ENCODE results near the gene UPF1. TPM values are rescaled to one million over a fixed set of nuclear protein-coding genes. Genes with fewer than 3 reads are reported as not detected.
A peak's percentile ranks its signal among the peaks of the same experiment; 100 is the strongest.

UPF1 gene
- total RNA-seq, 1 donor = 36.6 TPM

DNA sequence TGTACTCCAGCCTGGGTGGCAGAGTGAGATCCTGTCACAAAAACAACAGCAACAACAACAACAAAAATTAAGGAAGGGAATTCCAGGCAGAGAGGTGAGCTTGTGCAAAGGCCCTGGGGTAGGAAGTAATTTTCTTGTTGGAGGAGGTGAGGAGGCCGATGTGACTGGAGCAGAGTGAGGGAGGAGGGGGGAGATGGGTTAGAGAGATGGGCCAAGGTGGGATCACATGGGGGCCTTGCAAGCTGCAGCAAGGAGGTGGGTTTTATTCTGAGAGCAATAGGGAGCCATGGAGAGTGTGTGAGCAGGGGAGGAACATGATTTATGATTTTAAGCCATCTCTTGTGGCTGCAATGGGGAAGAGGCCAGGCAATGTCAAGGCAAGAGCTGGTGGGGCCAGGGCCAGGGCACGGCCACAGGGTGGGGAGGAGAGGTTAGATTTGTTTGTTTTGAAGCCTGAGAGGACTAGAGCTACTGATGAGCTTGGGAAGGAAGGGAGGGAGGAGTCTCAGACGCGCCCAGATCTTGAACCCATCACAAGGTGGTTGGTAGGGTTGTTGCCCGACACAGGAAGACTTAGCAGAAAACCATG lies 28.1 kb upstream of the UPF1 start:
- Histone ChIP-seq H3K4me2 (ENCODE audit: insufficient read depth, low read length) (no peak overlapping the region), H3K4me3 (ENCODE audit: insufficient read depth, low read length) (no peak overlapping the region), H2AFZ (ENCODE audit: low read length) (no peak overlapping the region), H3K4me1 (ENCODE audit: insufficient read depth, low read length) (peaks cover 9% of the 10 kb centered on the region), H3K79me2 (ENCODE audit: insufficient read depth, low read length) (no peaks in the 10 kb centered on the region), H4K20me1 (ENCODE audit: insufficient read depth, low read length) (no peaks in the 10 kb centered on the region), H3K27me3 (ENCODE audit: insufficient read depth, low read length) (peaks cover 20% of the 10 kb centered on the region), H3K27ac (ENCODE audit: low read depth, low read length) (no peak overlapping the region), H3K36me3 (ENCODE audit: insufficient read depth, low read length) (no peaks in the 10 kb centered on the region), H3K9me3 (ENCODE audit: low read depth, low read length) (no peaks in the 10 kb centered on the region)
- TF ChIP-seq, protein P1, sequence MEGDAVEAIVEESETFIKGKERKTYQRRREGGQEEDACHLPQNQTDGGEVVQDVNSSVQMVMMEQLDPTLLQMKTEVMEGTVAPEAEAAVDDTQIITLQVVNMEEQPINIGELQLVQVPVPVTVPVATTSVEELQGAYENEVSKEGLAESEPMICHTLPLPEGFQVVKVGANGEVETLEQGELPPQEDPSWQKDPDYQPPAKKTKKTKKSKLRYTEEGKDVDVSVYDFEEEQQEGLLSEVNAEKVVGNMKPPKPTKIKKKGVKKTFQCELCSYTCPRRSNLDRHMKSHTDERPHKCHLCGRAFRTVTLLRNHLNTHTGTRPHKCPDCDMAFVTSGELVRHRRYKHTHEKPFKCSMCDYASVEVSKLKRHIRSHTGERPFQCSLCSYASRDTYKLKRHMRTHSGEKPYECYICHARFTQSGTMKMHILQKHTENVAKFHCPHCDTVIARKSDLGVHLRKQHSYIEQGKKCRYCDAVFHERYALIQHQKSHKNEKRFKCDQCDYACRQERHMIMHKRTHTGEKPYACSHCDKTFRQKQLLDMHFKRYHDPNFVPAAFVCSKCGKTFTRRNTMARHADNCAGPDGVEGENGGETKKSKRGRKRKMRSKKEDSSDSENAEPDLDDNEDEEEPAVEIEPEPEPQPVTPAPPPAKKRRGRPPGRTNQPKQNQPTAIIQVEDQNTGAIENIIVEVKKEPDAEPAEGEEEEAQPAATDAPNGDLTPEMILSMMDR (IDR thresholded peaks at IDR 0.05; ENCODE audit: extremely low read depth, low read depth, low read length) = no peak
- peak; percentile 44 for DNase-seq (ENCODE audit: insufficient read length, low spot score, missing footprints)

DNA sequence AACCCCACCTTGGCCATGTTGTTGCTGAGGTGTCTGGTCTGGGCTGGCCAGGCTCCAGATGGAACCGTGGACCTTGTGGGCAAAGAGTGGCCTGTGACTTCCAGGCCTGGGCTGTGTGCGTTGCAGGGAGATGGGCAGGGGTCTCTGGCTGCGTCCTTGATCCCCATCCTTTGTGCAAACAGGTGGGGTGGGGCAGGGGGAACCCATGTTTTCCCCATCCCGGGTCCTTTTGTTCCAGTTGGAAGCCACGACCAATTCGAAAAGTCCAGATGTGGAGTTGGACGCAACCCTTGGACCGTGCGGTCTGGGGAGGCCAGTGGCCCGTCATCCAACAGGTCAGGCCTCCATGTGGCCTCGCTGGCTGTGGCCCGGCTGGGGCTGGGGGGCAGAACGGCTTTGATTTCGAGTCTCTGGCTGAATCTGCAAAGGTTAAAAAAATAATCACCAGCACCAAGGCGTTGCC lies 27.6 kb upstream of the UPF1 start:
- H3K4me2 ChIP-seq (ENCODE audit: insufficient read depth, low read length) = no peak overlapping the region
- TF ChIP-seq, protein P1 (IDR thresholded peaks at IDR 0.05; ENCODE audit: extremely low read depth, low read depth, low read length) = no peak
- H3K79me2 ChIP-seq (ENCODE audit: insufficient read depth, low read length) = no peaks in the 10 kb centered on the region
- DNase-seq (ENCODE audit: insufficient read length, low spot score, missing footprints) = peak; percentile 41
- no peaks in the 10 kb centered on the region for H3K36me3 ChIP-seq (ENCODE audit: insufficient read depth, low read length)
- H4K20me1 ChIP-seq (ENCODE audit: insufficient read depth, low read length) = no peaks in the 10 kb centered on the region
- H3K4me1 ChIP-seq (ENCODE audit: insufficient read depth, low read length) = peaks cover 13% of the 10 kb centered on the region
- no peak overlapping the region for H3K27ac ChIP-seq (ENCODE audit: low read depth, low read length)
- H3K9me3 ChIP-seq (ENCODE audit: low read depth, low read length) = no peaks in the 10 kb centered on the region
- no peak overlapping the region for H2AFZ ChIP-seq (ENCODE audit: low read length)
- H3K27me3 ChIP-seq (ENCODE audit: insufficient read depth, low read length) = peaks cover 15% of the 10 kb centered on the region
- no peak overlapping the region for H3K4me3 ChIP-seq (ENCODE audit: insufficient read depth, low read length)

DNA sequence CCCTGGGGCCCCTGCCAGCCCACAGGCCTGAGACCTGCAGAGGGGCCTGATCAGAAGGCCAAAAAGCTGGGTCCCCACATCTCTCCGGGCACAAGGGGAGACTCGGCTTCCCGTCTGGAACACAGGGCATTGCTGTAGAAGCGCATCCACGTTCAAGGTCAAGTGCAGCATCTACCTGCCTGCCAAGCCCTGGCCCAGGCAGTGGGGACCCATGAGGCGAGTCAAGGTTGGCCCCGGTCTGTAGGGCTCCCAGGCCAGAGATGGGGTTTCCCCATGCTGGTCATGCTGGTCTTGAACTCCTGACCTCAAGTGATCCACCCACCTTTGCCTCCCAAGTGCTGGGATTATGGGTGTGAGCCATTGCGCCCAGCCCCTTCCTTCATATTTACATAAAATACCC lies 27.1 kb upstream of the UPF1 start:
- H3K36me3 ChIP-seq (ENCODE audit: insufficient read depth, low read length) = no peaks in the 10 kb centered on the region
- H3K79me2 ChIP-seq (ENCODE audit: insufficient read depth, low read length) = no peaks in the 10 kb centered on the region
- DNase-seq (ENCODE audit: insufficient read length, low spot score, missing footprints) = no peak
- no peak overlapping the region for H3K4me2 ChIP-seq (ENCODE audit: insufficient read depth, low read length)
- no peak overlapping the region for H2AFZ ChIP-seq (ENCODE audit: low read length)
- H3K27me3 ChIP-seq (ENCODE audit: insufficient read depth, low read length) = peaks cover 10% of the 10 kb centered on the region
- no peak overlapping the region for H3K4me3 ChIP-seq (ENCODE audit: insufficient read depth, low read length)
- no peaks in the 10 kb centered on the region for H3K9me3 ChIP-seq (ENCODE audit: low read depth, low read length)
- H3K4me1 ChIP-seq (ENCODE audit: insufficient read depth, low read length) = peaks cover 18% of the 10 kb centered on the region
- no peaks in the 10 kb centered on the region for H4K20me1 ChIP-seq (ENCODE audit: insufficient read depth, low read length)
- TF ChIP-seq, protein P1 (IDR thresholded peaks at IDR 0.05; ENCODE audit: extremely low read depth, low read depth, low read length) = no peak
- H3K27ac ChIP-seq (ENCODE audit: low read depth, low read length) = no peak overlapping the region

DNA sequence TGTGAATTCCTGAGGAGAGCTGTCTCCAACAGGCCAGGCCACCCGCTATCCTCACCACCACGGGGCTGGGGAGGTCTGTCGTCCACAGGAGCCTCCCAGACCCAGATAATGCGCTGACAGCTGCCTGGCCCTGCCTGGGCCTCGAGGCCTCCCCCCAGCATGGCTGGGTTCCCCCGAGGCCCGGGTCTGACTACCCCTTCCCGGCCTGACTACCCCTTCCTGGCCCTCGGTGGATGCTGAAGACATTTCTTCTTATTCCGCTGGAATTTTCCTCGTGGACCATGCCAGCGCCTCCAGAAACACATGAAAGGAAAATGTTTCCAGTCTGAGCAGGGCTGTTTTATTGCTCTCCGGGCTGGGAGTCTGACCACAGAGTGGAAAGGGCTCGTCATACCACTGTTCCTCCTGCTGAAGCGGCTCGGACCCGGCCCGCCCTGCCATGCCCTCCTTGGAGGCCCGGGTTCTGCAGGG lies 23.9 kb upstream of the UPF1 start:
- Histone ChIP-seq H3K27ac (ENCODE audit: low read depth, low read length) (peak overlapping the region; percentile 66), H3K27me3 (ENCODE audit: insufficient read depth, low read length) (no peaks in the 10 kb centered on the region), H3K79me2 (ENCODE audit: insufficient read depth, low read length) (no peaks in the 10 kb centered on the region), H2AFZ (ENCODE audit: low read length) (peak overlapping the region; percentile 34), H3K9me3 (ENCODE audit: low read depth, low read length) (no peaks in the 10 kb centered on the region), H3K4me2 (ENCODE audit: insufficient read depth, low read length) (peak overlapping the region; percentile 18), H4K20me1 (ENCODE audit: insufficient read depth, low read length) (no peaks in the 10 kb centered on the region), H3K4me3 (ENCODE audit: insufficient read depth, low read length) (no peak overlapping the region), H3K4me1 (ENCODE audit: insufficient read depth, low read length) (peaks cover 21% of the 10 kb centered on the region), H3K36me3 (ENCODE audit: insufficient read depth, low read length) (no peaks in the 10 kb centered on the region)
- TF ChIP-seq, protein P1 (IDR thresholded peaks at IDR 0.05; ENCODE audit: extremely low read depth, low read depth, low read length) = no peak
- DNase-seq (ENCODE audit: insufficient read length, low spot score, missing footprints) = peak; percentile 82

Measured in osteoblast (primary cell).